Measurements from ENCODE around the gene TMCO5A. TPM values are rescaled to one million over a fixed set of nuclear protein-coding genes. Genes with fewer than 3 reads are reported as not detected.

The TMCO5A gene
- total RNA-seq, 6 experiments from 2014 or later: not detected

DNA sequence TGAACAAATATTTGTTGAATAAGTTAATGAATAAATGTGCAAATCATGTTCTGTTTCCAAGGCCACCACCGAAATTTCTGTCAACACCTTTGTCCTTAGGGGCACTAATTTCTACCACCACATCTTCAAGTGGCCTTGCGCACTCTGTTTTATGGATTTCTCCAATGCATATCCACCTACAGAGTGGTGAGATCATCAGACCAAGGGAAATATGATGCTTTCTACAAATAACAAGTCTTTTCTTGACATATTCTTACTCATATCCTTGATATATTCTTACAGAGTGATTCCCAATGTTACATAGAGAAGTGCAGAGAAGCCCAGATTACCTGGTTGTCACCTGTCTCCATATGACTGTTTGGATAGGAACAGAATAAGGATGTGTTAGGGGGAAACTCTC, 36.1 kb upstream of the TMCO5A start:
- Histone ChIP-seq H3K27ac (no peak overlapping the region), H3K9me3 (no peaks in the 10 kb centered on the region), H3K36me3 (no peaks in the 10 kb centered on the region), H3K4me3 (no peak overlapping the region), H3K4me1 (no peaks in the 10 kb centered on the region), H3K27me3 (no peaks in the 10 kb centered on the region)
- ATAC-seq (peak in 1 of 4 donors; percentile 51), DNase-seq (no peak)
- intact Hi-C loops (cut with DNase I): no loop called here
- TF ChIP-seq POLR2A (IDR thresholded peaks at IDR 0.05): no peak
- TF ChIP-seq, protein P1, sequence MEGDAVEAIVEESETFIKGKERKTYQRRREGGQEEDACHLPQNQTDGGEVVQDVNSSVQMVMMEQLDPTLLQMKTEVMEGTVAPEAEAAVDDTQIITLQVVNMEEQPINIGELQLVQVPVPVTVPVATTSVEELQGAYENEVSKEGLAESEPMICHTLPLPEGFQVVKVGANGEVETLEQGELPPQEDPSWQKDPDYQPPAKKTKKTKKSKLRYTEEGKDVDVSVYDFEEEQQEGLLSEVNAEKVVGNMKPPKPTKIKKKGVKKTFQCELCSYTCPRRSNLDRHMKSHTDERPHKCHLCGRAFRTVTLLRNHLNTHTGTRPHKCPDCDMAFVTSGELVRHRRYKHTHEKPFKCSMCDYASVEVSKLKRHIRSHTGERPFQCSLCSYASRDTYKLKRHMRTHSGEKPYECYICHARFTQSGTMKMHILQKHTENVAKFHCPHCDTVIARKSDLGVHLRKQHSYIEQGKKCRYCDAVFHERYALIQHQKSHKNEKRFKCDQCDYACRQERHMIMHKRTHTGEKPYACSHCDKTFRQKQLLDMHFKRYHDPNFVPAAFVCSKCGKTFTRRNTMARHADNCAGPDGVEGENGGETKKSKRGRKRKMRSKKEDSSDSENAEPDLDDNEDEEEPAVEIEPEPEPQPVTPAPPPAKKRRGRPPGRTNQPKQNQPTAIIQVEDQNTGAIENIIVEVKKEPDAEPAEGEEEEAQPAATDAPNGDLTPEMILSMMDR (IDR thresholded peaks at IDR 0.05): no peak
- 65% methylated on average over 2 of the region's 2 CpGs for WGBS (ENCODE audit: insufficient coverage, low coverage, low lambda C conversion rate, missing lambda C conversion rate)

DNA sequence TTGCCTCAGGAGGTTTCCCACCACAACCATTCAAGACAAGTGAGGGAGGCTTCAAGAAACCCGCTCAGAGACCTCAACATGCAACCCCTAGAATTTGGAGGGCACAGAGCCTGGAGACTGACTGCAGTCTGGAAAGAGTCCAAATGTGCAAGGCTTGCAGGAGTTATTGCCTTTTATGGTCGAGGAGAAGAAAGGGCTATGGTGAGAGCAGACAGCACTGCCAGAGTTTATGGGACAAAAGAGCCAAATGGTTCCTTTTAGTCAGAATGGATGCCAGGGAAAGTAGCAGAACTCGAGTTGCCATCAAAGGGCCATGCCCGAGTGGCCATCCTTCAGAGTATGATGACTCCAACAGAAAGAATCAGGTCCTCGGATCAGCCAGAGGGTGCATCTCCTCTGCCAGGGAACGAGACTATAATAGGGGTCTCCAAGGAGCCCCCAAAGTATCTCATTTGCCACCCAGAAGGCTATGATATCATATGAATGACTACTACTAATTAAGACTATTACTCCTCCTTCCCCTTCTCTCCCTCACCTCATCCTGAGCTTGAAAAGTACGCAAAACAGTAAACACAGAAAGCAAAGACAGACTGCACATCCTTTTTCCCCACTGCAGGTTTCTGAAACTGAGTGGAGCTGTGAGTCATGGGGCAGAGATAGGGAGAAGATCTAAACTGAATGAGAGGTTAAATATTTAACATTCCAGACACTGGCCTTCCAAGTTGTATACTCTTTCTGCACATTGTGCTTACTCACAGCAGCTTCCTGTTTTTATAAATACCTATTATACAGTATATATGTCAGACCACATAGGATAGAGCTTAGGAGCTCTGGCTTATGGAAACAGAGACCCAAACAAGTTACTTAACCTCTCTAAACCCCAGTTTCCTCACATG, 33.9 kb upstream of the TMCO5A start:
- intact Hi-C loops (cut with DNase I): no loop called here

DNA sequence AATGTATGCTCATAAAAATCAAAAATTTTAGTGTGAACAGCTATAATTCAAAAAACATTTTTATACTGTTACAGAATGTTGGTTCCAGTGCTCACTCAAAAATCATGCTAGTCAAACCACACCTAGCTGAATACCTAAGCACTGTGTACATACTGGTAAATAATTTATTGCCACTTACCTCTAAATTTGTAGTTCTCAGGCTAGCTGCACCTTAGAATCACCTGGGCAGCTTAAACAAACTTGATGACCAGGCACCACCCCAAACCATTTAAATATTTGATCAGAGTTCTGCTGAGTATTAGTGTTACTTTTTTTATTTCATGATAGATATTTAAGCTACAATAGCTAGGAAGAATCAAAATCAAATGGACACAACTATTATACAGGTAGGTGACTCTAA, 32.3 kb upstream of the TMCO5A start:
- intact Hi-C loops (cut with DNase I): no loop called here
- H3K27me3 ChIP-seq: no peaks in the 10 kb centered on the region
- no peak for DNase-seq
- H3K4me1 ChIP-seq: no peaks in the 10 kb centered on the region
- no peaks in the 10 kb centered on the region for H3K36me3 ChIP-seq
- no peak overlapping the region for H3K27ac ChIP-seq
- H3K4me3 ChIP-seq: no peak overlapping the region
- TF ChIP-seq, protein P1 (IDR thresholded peaks at IDR 0.05): no peak
- TF ChIP-seq POLR2A (IDR thresholded peaks at IDR 0.05): no peak
- ATAC-seq: peak; percentile 35 to 67 (median 50)
- no peaks in the 10 kb centered on the region for H3K9me3 ChIP-seq

More for the DNA sequence above, 33.9 kb upstream of the TMCO5A start:
- Histone ChIP-seq H3K4me3 (no peak overlapping the region), H3K36me3 (no peaks in the 10 kb centered on the region), H3K4me1 (no peaks in the 10 kb centered on the region), H3K9me3 (no peaks in the 10 kb centered on the region), H3K27me3 (no peaks in the 10 kb centered on the region), H3K27ac (no peak overlapping the region)
- ATAC-seq: peak in 2 of 4 donors; percentile 45 to 83
- TF ChIP-seq POLR2A (IDR thresholded peaks at IDR 0.05): no peak
- TF ChIP-seq, protein P1 (IDR thresholded peaks at IDR 0.05): no peak
- 43% methylated on average over 6 of the region's 7 CpGs for WGBS (ENCODE audit: insufficient coverage, low coverage, low lambda C conversion rate, missing lambda C conversion rate)
- DNase-seq: no peak

GRCh38 chr15:37903919-37904625, 30.4 kb upstream of the TMCO5A start:
- Histone ChIP-seq H3K9me3 (no peaks in the 10 kb centered on the region), H3K27ac (no peak overlapping the region), H3K4me3 (no peak overlapping the region), H3K4me1 (no peaks in the 10 kb centered on the region), H3K36me3 (no peaks in the 10 kb centered on the region), H3K27me3 (no peaks in the 10 kb centered on the region)
- TF ChIP-seq POLR2A (IDR thresholded peaks at IDR 0.05): no peak
- TF ChIP-seq, protein P1 (IDR thresholded peaks at IDR 0.05): no peak
- WGBS (ENCODE audit: insufficient coverage, low coverage, low lambda C conversion rate, missing lambda C conversion rate): 50% methylated on average over 11 of the region's 11 CpGs
- ATAC-seq (peak in 1 of 4 donors; percentile 52), DNase-seq (peak in 1 of 3 donors; percentile 58)
- intact Hi-C loops (cut with DNase I): no loop called here

Data from right lobe of liver (tissue), 6 donors.